ENCODE measurements around the gene GRK4. TPM values are rescaled to one million over a fixed set of nuclear protein-coding genes. Genes with fewer than 3 reads are reported as not detected.

GRK4 gene
- total RNA-seq, 1 donor from 2014 or later = 4.4 TPM

- DNase-seq = no peak
These were observed 110.0 kb downstream of the GRK4 start for GRCh38 chr4:3073158-3074077.

GRCh38 chr4:3074078-3074845 is 110.9 kb downstream of the GRK4 start, which contains the start of the genes HTT and HTT-AS:
Gene HTT (plus strand): TSS chr4:3074681. CDS start chr4:3074826, 145 bp downstream.
Gene HTT-AS (minus strand): TSS chr4:3074538.
- DNase-seq = peak; percentile 94

GRCh38 chr4:3074846-3075651 is 111.7 kb downstream of the GRK4 start:
- peak; percentile 78 for DNase-seq

GRCh38 chr4:3075652-3075981 is 112.2 kb downstream of the GRK4 start:
- no peak for DNase-seq

GRCh38 chr4:3077796-3078195 is 114.4 kb downstream of the GRK4 start:
- no peak for DNase-seq

GRCh38 chr4:3079694-3080123 is 116.3 kb downstream of the GRK4 start:
- DNase-seq = no peak

GRCh38 chr4:3082925-3083515 is 119.6 kb downstream of the GRK4 start:
- DNase-seq = no peak

- no peak for DNase-seq
These were observed 120.4 kb downstream of the GRK4 start for GRCh38 chr4:3083732-3084131.

GRCh38 chr4:3085948-3086670 is 122.7 kb downstream of the GRK4 start:
- DNase-seq = no peak

- no peak for DNase-seq
These were observed 123.9 kb downstream of the GRK4 start for GRCh38 chr4:3087115-3087797.

Other genes with a start within 250 kb of the GRK4 start
- gene TNIP2, start 207.2 kb upstream of the GRK4 start, total RNA-seq = 119 and 122 TPM in 2 replicates
- 26.4 and 29.6 TPM in 2 replicates for gene SH3BP2, start 170.5 kb upstream of the GRK4 start, total RNA-seq
- 168 and 270 TPM in 2 replicates for gene ADD1, start 119.7 kb upstream of the GRK4 start, total RNA-seq
- 18.5 and 32.4 TPM in 2 replicates for gene NOP14, start 165 bp upstream of the GRK4 start, total RNA-seq
- not detected in 2 replicates for gene HTT-AS, start 111.0 kb downstream of the GRK4 start, total RNA-seq
- gene HTT, start 111.1 kb downstream of the GRK4 start, total RNA-seq = 43.9 and 73.8 TPM in 2 replicates

Data from dermis blood vessel endothelial cell (primary cell).